Vagina (tissue), 2 donors: Measurements from ENCODE around the gene STKLD1. TPM values are rescaled to one million over a fixed set of nuclear protein-coding genes. Genes with fewer than 3 reads are reported as not detected.

Experiments used
- DNase-seq, 2 donors: peaks; one replicate each; pipeline ENCODE4 v3.0.0-alpha.2; 2017; ENCODE audit errors: extremely low spot score in 2 of 2
- H3K27ac ChIP-seq: fragments of 200-600 bp; sonication (generic); one replicate; pipeline ENCODE4 v1.5.1; 2019
- H3K27me3 ChIP-seq: fragments of 200-600 bp; sonication (generic); one replicate; pipeline ENCODE4 v1.5.1; 2019
- H3K36me3 ChIP-seq, 2 donors: fragments of 200-600 bp; sonication (generic); one replicate each; pipeline ENCODE4 v1.5.1; 2017 to 2019
- H3K4me1 ChIP-seq: fragments of 200-600 bp; sonication (generic); one replicate; pipeline ENCODE4 v1.5.1; 2019
- H3K4me3 ChIP-seq, 2 donors: fragments of 200-600 bp; sonication (generic); 1 replicate in 1 of 2; 2 replicates in 1 of 2; pipeline ENCODE4 v1.5.1; 2016 to 2019
- H3K9me3 ChIP-seq: fragments of 200-600 bp; sonication (generic); one replicate; pipeline ENCODE4 v1.5.1; 2019
- POLR2A ChIP-seq, 2 donors: fragments of 450-650 bp; IDR thresholded peaks; one replicate each; pipeline ENCODE4 v1.6.1; 2017; ENCODE audit warnings: antibody characterized with exemption in 2 of 2, mild to moderate bottlenecking in 2 of 2, moderate library complexity in 2 of 2
- POLR2AphosphoS5 ChIP-seq, 2 donors: sonication (generic); formaldehyde crosslinking; IDR thresholded peaks; one replicate each; pipeline ENCODE4 v1.9.0; 2017; ENCODE audit warnings: antibody characterized with exemption in 2 of 2, mild to moderate bottlenecking in 2 of 2, low read depth in 1 of 2; ENCODE audit not compliant: insufficient read depth in 1 of 2
- intact Hi-C: fragments of 100-400 bp; cut with DNase I; formaldehyde crosslinking; loops from one replicate; pipeline ENCODE4 v1.15.1; 2023
- total RNA-seq: library from RNA; depleted of rRNA; stranded (reverse); fragments of >200 nt; gene quantifications from one replicate; pipeline ENCODE4 v1.2.3, GENCODE V29; 2016
- TF ChIP-seq, protein P1 (sequence below), 3 experiments: fragments of 450-650 bp in 2 of 3; fragments of 200-600 bp in 1 of 3; sonication (generic) in 1 of 3; IDR thresholded peaks; one replicate each; pipeline ENCODE4 v1.5.1; 2017 to 2019; ENCODE audit warnings: antibody characterized with exemption in 3 of 3, mild to moderate bottlenecking in 2 of 3, moderate library complexity in 2 of 3

STKLD1 gene
- total RNA-seq, 1 donor from 2014 or later, result not detected

DNA sequence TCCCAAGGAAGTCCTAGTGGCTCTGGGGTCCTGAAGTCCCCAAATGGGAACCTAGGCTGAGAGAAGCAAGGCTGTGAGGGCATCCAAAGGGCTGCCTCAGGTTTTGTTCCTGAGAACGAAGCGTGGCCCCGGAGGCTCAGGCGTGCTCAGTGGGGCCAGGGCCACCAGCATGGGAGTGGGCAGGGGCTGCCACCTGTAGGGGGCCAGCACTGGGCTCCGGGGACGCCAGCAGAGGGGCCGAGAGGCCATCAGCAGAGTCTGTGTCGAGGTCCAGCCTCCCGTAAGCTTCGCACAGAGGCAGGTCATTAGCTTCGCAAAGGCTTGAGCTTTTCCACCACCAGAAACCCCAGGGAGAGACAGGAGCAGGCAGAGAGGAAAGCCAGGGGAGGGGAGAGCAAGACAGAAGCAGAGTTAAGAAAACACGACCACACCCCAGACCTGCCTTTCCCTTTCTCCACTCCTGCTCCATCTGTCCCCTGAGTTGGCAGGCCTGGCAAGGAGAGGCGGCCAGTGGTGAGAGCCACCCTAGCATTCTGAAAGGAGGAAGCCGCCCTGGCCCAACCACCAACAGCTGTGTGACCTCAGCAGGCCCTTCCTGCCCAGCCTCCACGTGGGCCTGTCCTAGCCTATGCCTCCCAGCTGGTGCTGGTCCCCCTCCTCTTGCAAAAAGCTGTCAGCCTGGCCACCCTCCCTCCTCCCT lies 34.6 kb upstream of the STKLD1 start:
- H3K27me3 ChIP-seq, result no peaks in the 10 kb centered on the region
- TF ChIP-seq POLR2AphosphoS5 (IDR thresholded peaks at IDR 0.05; ENCODE audit: insufficient read depth in 1 of 2, low read depth in 1 of 2) (no peak), POLR2A (IDR thresholded peaks at IDR 0.05) (no peak)
- TF ChIP-seq, protein P1, sequence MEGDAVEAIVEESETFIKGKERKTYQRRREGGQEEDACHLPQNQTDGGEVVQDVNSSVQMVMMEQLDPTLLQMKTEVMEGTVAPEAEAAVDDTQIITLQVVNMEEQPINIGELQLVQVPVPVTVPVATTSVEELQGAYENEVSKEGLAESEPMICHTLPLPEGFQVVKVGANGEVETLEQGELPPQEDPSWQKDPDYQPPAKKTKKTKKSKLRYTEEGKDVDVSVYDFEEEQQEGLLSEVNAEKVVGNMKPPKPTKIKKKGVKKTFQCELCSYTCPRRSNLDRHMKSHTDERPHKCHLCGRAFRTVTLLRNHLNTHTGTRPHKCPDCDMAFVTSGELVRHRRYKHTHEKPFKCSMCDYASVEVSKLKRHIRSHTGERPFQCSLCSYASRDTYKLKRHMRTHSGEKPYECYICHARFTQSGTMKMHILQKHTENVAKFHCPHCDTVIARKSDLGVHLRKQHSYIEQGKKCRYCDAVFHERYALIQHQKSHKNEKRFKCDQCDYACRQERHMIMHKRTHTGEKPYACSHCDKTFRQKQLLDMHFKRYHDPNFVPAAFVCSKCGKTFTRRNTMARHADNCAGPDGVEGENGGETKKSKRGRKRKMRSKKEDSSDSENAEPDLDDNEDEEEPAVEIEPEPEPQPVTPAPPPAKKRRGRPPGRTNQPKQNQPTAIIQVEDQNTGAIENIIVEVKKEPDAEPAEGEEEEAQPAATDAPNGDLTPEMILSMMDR (IDR thresholded peaks at IDR 0.05), result no peak
- H3K27ac ChIP-seq, result no peak overlapping the region
- no peak overlapping the region for H3K4me3 ChIP-seq
- intact Hi-C loops, result no loop called here
- H3K4me1 ChIP-seq, result peaks cover 14% of the 10 kb centered on the region
- H3K9me3 ChIP-seq, result no peaks in the 10 kb centered on the region
- DNase-seq, result no peak
- peaks cover 0 to 59% of the 10 kb centered on the region in 2 donors for H3K36me3 ChIP-seq

DNA sequence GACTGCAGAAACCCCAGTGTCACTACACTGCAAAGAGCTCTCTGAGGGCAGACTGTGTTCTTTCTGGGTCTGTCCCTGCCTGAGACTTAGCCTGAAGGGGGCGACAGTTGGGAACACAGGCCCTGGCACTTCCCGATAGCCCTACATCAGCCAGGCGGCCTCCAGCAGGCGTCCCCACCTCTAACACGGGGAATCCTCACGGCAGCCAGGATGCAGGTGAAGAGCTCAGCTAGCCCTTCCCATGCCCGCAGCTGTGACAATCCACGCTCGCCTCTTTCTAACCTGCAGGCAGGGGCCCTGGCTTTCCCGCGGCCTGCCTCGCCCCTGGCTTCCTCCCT lies 34.1 kb upstream of the STKLD1 start:
- intact Hi-C loops, result no loop called here
- no peak for TF ChIP-seq POLR2A (IDR thresholded peaks at IDR 0.05)
- TF ChIP-seq, protein P1 (IDR thresholded peaks at IDR 0.05), result no peak
- TF ChIP-seq POLR2AphosphoS5 (IDR thresholded peaks at IDR 0.05; ENCODE audit: insufficient read depth in 1 of 2, low read depth in 1 of 2), result no peak
- no peak overlapping the region for H3K27ac ChIP-seq
- peaks cover 0 to 59% of the 10 kb centered on the region in 2 donors for H3K36me3 ChIP-seq
- H3K27me3 ChIP-seq, result no peaks in the 10 kb centered on the region
- H3K9me3 ChIP-seq, result no peaks in the 10 kb centered on the region
- H3K4me3 ChIP-seq, result no peak overlapping the region
- DNase-seq, result no peak
- peaks cover 15% of the 10 kb centered on the region for H3K4me1 ChIP-seq

DNA sequence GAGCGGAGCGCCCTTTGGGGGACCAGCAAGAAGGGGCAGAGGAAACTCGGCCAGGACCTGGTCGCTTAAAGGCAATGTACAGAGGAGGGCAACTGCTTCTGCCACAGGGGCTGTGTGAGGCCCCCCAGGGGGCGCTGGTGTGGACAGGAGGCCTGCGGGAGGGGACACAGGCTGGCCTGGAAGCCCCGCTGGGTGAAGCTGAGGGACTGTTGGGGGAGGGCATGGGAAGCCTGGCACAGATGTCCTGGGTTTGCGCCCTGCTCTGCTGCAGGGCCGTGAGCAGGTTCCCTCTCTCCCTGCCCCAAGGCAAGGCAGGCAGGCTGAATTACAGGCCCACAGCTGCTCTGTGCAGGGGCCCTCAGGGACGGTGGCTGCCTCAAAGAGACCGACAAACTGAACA lies 33.6 kb upstream of the STKLD1 start:
- Histone ChIP-seq H3K4me3 (no peak overlapping the region), H3K4me1 (peaks cover 16% of the 10 kb centered on the region), H3K27ac (no peak overlapping the region), H3K27me3 (no peaks in the 10 kb centered on the region), H3K9me3 (no peaks in the 10 kb centered on the region), H3K36me3 (peaks cover 0 to 59% of the 10 kb centered on the region in 2 donors)
- DNase-seq, result no peak
- TF ChIP-seq POLR2AphosphoS5 (IDR thresholded peaks at IDR 0.05; ENCODE audit: insufficient read depth in 1 of 2, low read depth in 1 of 2) (no peak), POLR2A (IDR thresholded peaks at IDR 0.05) (no peak)
- TF ChIP-seq, protein P1 (IDR thresholded peaks at IDR 0.05), result no peak
- intact Hi-C loops, result no loop called here

DNA sequence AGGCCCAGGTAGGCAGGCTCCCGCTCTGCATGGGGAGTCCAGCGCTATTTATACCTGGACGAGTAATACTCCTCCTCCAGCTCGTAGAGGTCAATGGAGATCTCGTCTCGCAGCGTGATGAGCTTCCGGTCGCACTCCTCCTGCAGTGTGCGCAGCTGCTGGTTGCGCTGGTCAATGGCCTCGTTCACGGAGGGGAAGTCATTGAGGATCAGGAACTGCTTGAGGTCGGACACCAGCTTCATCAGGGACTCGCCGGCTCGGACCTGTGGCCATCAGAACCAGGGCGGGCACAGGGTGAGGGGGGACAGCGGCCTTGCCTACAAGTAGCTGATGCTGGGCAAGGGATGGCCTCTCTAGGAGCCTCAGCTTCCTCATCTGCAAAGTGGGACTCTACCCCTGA lies 32.1 kb upstream of the STKLD1 start:
- DNase-seq, result no peak
- intact Hi-C loops, result no loop called here

GRCh38 chr9:133344979-133345378 lies 31.2 kb upstream of the STKLD1 start:
- Histone ChIP-seq H3K9me3 (no peaks in the 10 kb centered on the region), H3K27ac (no peak overlapping the region), H3K27me3 (no peaks in the 10 kb centered on the region), H3K4me1 (peaks cover 31% of the 10 kb centered on the region), H3K4me3 (no peak overlapping the region), H3K36me3 (peaks cover 0 to 64% of the 10 kb centered on the region in 2 donors)
- TF ChIP-seq POLR2AphosphoS5 (IDR thresholded peaks at IDR 0.05; ENCODE audit: insufficient read depth in 1 of 2, low read depth in 1 of 2) (no peak), POLR2A (IDR thresholded peaks at IDR 0.05) (no peak)
- TF ChIP-seq, protein P1 (IDR thresholded peaks at IDR 0.05), result no peak
- DNase-seq, result no peak
- intact Hi-C loops, result no loop called here

More for the DNA sequence above, 32.1 kb upstream of the STKLD1 start:
- H3K9me3 ChIP-seq, result no peaks in the 10 kb centered on the region
- H3K4me1 ChIP-seq, result peaks cover 22% of the 10 kb centered on the region
- H3K36me3 ChIP-seq, result peaks cover 0 to 60% of the 10 kb centered on the region in 2 donors
- no peak overlapping the region for H3K4me3 ChIP-seq
- TF ChIP-seq, protein P1 (IDR thresholded peaks at IDR 0.05), result no peak
- TF ChIP-seq POLR2AphosphoS5 (IDR thresholded peaks at IDR 0.05; ENCODE audit: insufficient read depth in 1 of 2, low read depth in 1 of 2) (no peak), POLR2A (IDR thresholded peaks at IDR 0.05) (no peak)
- no peak overlapping the region for H3K27ac ChIP-seq
- no peaks in the 10 kb centered on the region for H3K27me3 ChIP-seq
